ENCODE results near the gene LILRB2. TPM values are rescaled to one million over a fixed set of nuclear protein-coding genes. Genes with fewer than 3 reads are reported as not detected.
"Not testable (repeated sequence)": the region's sequence is repeated elsewhere in the genome, so short reads cannot be mapped to it uniquely, and the experiment has no call there.

Gene LILRB2
- total RNA-seq, 4 donors from 2014 or later = 3.5 to 15.4 (median 10.1) TPM

- no peak for TF ChIP-seq CTCF (IDR thresholded peaks at IDR 0.05)
- DNase-seq (ENCODE audit: low spot score) (no peak), ATAC-seq (ENCODE audit: low FRiP score) (no peak)
These were observed 28.1 kb downstream of the LILRB2 start for GRCh38 chr19:54252845-54253244.

- no peak for TF ChIP-seq CTCF (IDR thresholded peaks at IDR 0.05)
- no peak for ATAC-seq (ENCODE audit: low FRiP score)
- no peak for DNase-seq (ENCODE audit: low spot score)
These were observed 28.7 kb downstream of the LILRB2 start for GRCh38 chr19:54252243-54252642.

- ATAC-seq (ENCODE audit: low FRiP score) = peak; percentile 29
- no peak for TF ChIP-seq CTCF (IDR thresholded peaks at IDR 0.05)
- no peak for DNase-seq (ENCODE audit: low spot score)
These were observed 32.8 kb downstream of the LILRB2 start for GRCh38 chr19:54248016-54248601.

GRCh38 chr19:54247106-54247930, 33.6 kb downstream of the LILRB2 start:
- no peak for TF ChIP-seq CTCF (IDR thresholded peaks at IDR 0.05)
- DNase-seq (ENCODE audit: low spot score) (no peak), ATAC-seq (ENCODE audit: low FRiP score) (no peak)

GRCh38 chr19:54245936-54246335, 35.0 kb downstream of the LILRB2 start:
- DNase-seq (ENCODE audit: low spot score) = no peak

GRCh38 chr19:54243809-54244208, 37.1 kb downstream of the LILRB2 start:
- not testable (repeated sequence) for DNase-seq (ENCODE audit: low spot score); ATAC-seq (ENCODE audit: low FRiP score)

More at GRCh38 chr19:54245936-54246335, 35.0 kb downstream of the LILRB2 start:
- no peak for ATAC-seq (ENCODE audit: low FRiP score)
- TF ChIP-seq CTCF (IDR thresholded peaks at IDR 0.05) = no peak

- DNase-seq (ENCODE audit: low spot score); ATAC-seq (ENCODE audit: low FRiP score): not testable (repeated sequence)
These were observed 38.3 kb downstream of the LILRB2 start, which contains the start of gene LILRA6 for GRCh38 chr19:54242646-54243045. Gene LILRA6 (minus strand): TSS chr19:54242790.

GRCh38 chr19:54242234-54242633, 38.7 kb downstream of the LILRB2 start:
- not testable (repeated sequence) for ATAC-seq (ENCODE audit: low FRiP score); DNase-seq (ENCODE audit: low spot score)

- not testable (repeated sequence) for ATAC-seq (ENCODE audit: low FRiP score); DNase-seq (ENCODE audit: low spot score)
These were observed 40.3 kb downstream of the LILRB2 start for GRCh38 chr19:54240372-54241336.

- not testable (repeated sequence) for DNase-seq (ENCODE audit: low spot score)
- peak; percentile 52 for ATAC-seq (ENCODE audit: low FRiP score)
These were observed 41.2 kb downstream of the LILRB2 start for GRCh38 chr19:54239491-54240371.

All from omental fat pad (tissue), 4 donors.